Measurements from ENCODE around the gene UCHL1.
A peak's percentile ranks its signal among the peaks of the same experiment; 100 is the strongest.

- TF ChIP-seq CREM (IDR thresholded peaks at IDR 0.05; ENCODE audit: low read depth) (0 out of 2 replicates have a peak, but pooled peaks have one; percentile 32), CTCF (IDR thresholded peaks at IDR 0.05 in 2 of 3, conservative IDR thresholded peaks at IDR 0.05 in 1 of 3; ENCODE audit: control insufficient read depth in 2 of 3, extremely low read depth in 1 of 3, insufficient read depth in 1 of 3, low read depth in 3 of 3, low read length in 3 of 3) (peak; percentile 56 to 86 (median 77)), JUND (IDR thresholded peaks at IDR 0.05; ENCODE audit: low read depth, low read length) (no peak), MYB (IDR thresholded peaks at IDR 0.05; ENCODE audit: borderline replicate concordance, low read depth, low read length) (no peak), BRCA1 (IDR thresholded peaks at IDR 0.05; ENCODE audit: low read depth, low read length) (no peak), ATF7 (IDR thresholded peaks at IDR 0.05; ENCODE audit: low read depth) (no peak), TCF7 (IDR thresholded peaks at IDR 0.05; ENCODE audit: borderline replicate concordance) (no peak), BCL11A (IDR thresholded peaks at IDR 0.05; ENCODE audit: low read depth, low read length) (no peak), RAD21 (IDR thresholded peaks at IDR 0.05; ENCODE audit: insufficient read depth, low read depth, low read length) (peak; percentile 65), SRF (IDR thresholded peaks at IDR 0.05; ENCODE audit: low read depth in 2 of 2, low read length in 2 of 2) (no peak), MAX (IDR thresholded peaks at IDR 0.05; ENCODE audit: low read depth, low read length) (no peak), NR2C1 (IDR thresholded peaks at IDR 0.05) (no peak), SPI1 (IDR thresholded peaks at IDR 0.05; ENCODE audit: borderline replicate concordance, insufficient read depth, low read depth, low read length) (no peak), NFYB (IDR thresholded peaks at IDR 0.05; ENCODE audit: insufficient read depth, low read depth, low read length) (no peak)
Measured at GRCh38 chr4:41214136-41214824, 42.4 kb upstream of the UCHL1 start, which contains the start of gene APBB2.

Data from GM12878 (cell line).